ENCODE data around the gene PCCB. TPM values are rescaled to one million over a fixed set of nuclear protein-coding genes. Genes with fewer than 3 reads are reported as not detected.

Gene PCCB
- total RNA-seq, 1 experiment from 2014 or later, result 63.4 TPM

DNA sequence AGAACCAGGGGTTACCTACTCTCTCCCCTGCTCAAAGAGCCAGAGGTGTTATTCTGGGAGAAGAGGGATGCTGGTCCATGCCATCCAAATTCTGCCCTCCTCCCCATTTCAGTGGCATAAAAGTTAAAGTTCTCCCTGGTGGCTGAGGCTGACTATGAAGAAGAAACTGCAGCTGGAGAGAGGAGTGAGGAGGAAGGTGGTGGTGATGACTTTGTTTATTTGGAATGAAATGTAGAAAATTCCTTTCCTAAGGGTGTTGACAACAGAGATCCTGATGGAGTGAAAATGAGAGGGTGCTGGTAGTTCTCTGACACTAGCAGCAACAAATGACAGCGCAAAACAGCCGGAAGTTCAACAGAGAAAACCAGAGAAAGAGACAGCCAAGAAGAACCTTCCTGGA, 100.4 kb downstream of the PCCB start:
- POLR2A ChIA-PET, result no interaction called here
- TF ChIP-seq POLR2AphosphoS5 (IDR thresholded peaks at IDR 0.05; ENCODE audit: low read depth, low read length) (no peak), TCF7L2 (IDR thresholded peaks at IDR 0.05; ENCODE audit: low read depth, low read length) (no peak), REST (IDR thresholded peaks at IDR 0.05; ENCODE audit: insufficient read depth in 1 of 2, low read depth in 2 of 2, low read length in 1 of 2) (no peak)
- ATAC-seq (0 out of 2 replicates have a peak, but pooled peaks have one; percentile 17), DNase-seq (ENCODE audit: low read depth, low spot score) (no peak)
- CTCF ChIA-PET, result no interaction called here
- H3K36me3 ChIP-seq (ENCODE audit: control insufficient read depth, insufficient read depth, low read length), result 0 out of 2 replicates have a peak, but pooled peaks cover 2% of the 10 kb centered on the region
- no peak overlapping the region for H3K4me3 ChIP-seq (ENCODE audit: low read depth in 2 of 2, low read length in 2 of 2)
- no peaks in the 10 kb centered on the region for H3K9me3 ChIP-seq (ENCODE audit: control insufficient read depth, insufficient read depth, low read depth, low read length)
- in situ Hi-C loops (cut with HindIII; ENCODE audit: low pct_unique_long_range_greater_than_20kb, low sequenced_read_pairs), result no loop called here
- no peaks in the 10 kb centered on the region for H3K4me1 ChIP-seq (ENCODE audit: control insufficient read depth, insufficient read depth, low read length)
- H3K27me3 ChIP-seq (ENCODE audit: control insufficient read depth, insufficient read depth, low read length), result no peaks in the 10 kb centered on the region
- intact Hi-C loops (cut with micrococcal nuclease; ENCODE audit: unreplicated experiment), result loop anchor here (10.0 kb wide), 1 partner anchor 664 kb away; no protein-coding TSS in a partner anchor
- H3K27ac ChIP-seq (ENCODE audit: low read length), result no peak overlapping the region
- BruUV-seq (replicated peaks), result no TSS peak

- intact Hi-C loops (cut with micrococcal nuclease; ENCODE audit: unreplicated experiment) (loop anchor here (10.0 kb wide), 1 partner anchor 663 kb away; no protein-coding TSS in a partner anchor), in situ Hi-C loops (cut with HindIII; ENCODE audit: low pct_unique_long_range_greater_than_20kb, low sequenced_read_pairs) (no loop called here)
- DNase-seq (ENCODE audit: low read depth, low spot score) (no peak), ATAC-seq (no peak)
- 0 out of 2 replicates have a peak, but pooled peaks cover 2% of the 10 kb centered on the region for H3K36me3 ChIP-seq (ENCODE audit: control insufficient read depth, insufficient read depth, low read length)
- H3K27ac ChIP-seq (ENCODE audit: low read length), result no peak overlapping the region
- no peak for TF ChIP-seq TCF7L2 (IDR thresholded peaks at IDR 0.05; ENCODE audit: low read depth, low read length)
- TF ChIP-seq POLR2AphosphoS5 (IDR thresholded peaks at IDR 0.05; ENCODE audit: low read depth, low read length), result no peak
- TF ChIP-seq CTCF (IDR thresholded peaks at IDR 0.05), result no peak
- no peak for TF ChIP-seq SIN3A (IDR thresholded peaks at IDR 0.05; ENCODE audit: borderline replicate concordance, insufficient read depth, low read depth, low read length)
- TF ChIP-seq REST (IDR thresholded peaks at IDR 0.05; ENCODE audit: insufficient read depth in 1 of 2, low read depth in 2 of 2, low read length in 1 of 2), result no peak
- no peaks in the 10 kb centered on the region for H3K27me3 ChIP-seq (ENCODE audit: control insufficient read depth, insufficient read depth, low read length)
- H3K4me3 ChIP-seq (ENCODE audit: low read depth in 2 of 2, low read length in 2 of 2), result no peak overlapping the region
- H3K4me1 ChIP-seq (ENCODE audit: control insufficient read depth, insufficient read depth, low read length), result no peaks in the 10 kb centered on the region
- no peaks in the 10 kb centered on the region for H3K9me3 ChIP-seq (ENCODE audit: control insufficient read depth, insufficient read depth, low read depth, low read length)
- ChIA-PET POLR2A (no interaction called here), CTCF (interaction anchor here (0.6 kb wide), 1 partner anchor 301 kb away, joined by 3 read pairs; no protein-coding TSS in a partner anchor)
- BruUV-seq (replicated peaks), result no TSS peak
Measured at GRCh38 chr3:136351351-136351750, 101.2 kb downstream of the PCCB start.
